Inflammatory macrophage treated with lipopolysaccharide for 4 hours (primary cell): ENCODE data around the gene LHX2.
"Not testable (repeated sequence)": the region's sequence is repeated elsewhere in the genome, so short reads cannot be mapped to it uniquely, and the experiment has no call there.

Source experiments
- DNase-seq: peaks from one replicate; pipeline ENCODE4 v3.0.0-alpha.2; 2020

LHX2 gene

GRCh38 chr9:124011460-124012301, at the start of gene LHX2:
Gene LHX2 (plus strand): TSS chr9:124011768. CDS start chr9:124012349, 581 bp downstream.
- peak; percentile 71 for DNase-seq

- peak; percentile 35 for DNase-seq
Measured at GRCh38 chr9:123964761-123965160, 46.8 kb upstream of the LHX2 start.

- DNase-seq, result peak; percentile 20
Measured at GRCh38 chr9:123965801-123966686, 45.5 kb upstream of the LHX2 start.

- no peak for DNase-seq
Measured at GRCh38 chr9:123967323-123967722, 44.2 kb upstream of the LHX2 start.

GRCh38 chr9:123972618-123973017, 39.0 kb upstream of the LHX2 start:
- no peak for DNase-seq

GRCh38 chr9:123973590-123974223, 37.9 kb upstream of the LHX2 start:
- DNase-seq, result no peak

GRCh38 chr9:123974471-123974870, 37.1 kb upstream of the LHX2 start:
- no peak for DNase-seq

- DNase-seq, result no peak
Measured at GRCh38 chr9:123975871-123976270, 35.7 kb upstream of the LHX2 start.

- not testable (repeated sequence) for DNase-seq
Measured at GRCh38 chr9:123976579-123976978, 35.0 kb upstream of the LHX2 start.

GRCh38 chr9:123978981-123979380, 32.6 kb upstream of the LHX2 start:
- no peak for DNase-seq

GRCh38 chr9:123982535-123982934, 29.0 kb upstream of the LHX2 start:
- DNase-seq, result no peak

- no peak for DNase-seq
Measured at GRCh38 chr9:123983047-123983446, 28.5 kb upstream of the LHX2 start.

- DNase-seq, result no peak
Measured at GRCh38 chr9:123984802-123985201, 26.8 kb upstream of the LHX2 start.

- DNase-seq, result no peak
Measured at GRCh38 chr9:123985869-123986268, 25.7 kb upstream of the LHX2 start.

GRCh38 chr9:123990427-123990826, 21.1 kb upstream of the LHX2 start:
- DNase-seq, result no peak

- not testable (repeated sequence) for DNase-seq
Measured at GRCh38 chr9:123992679-123993078, 18.9 kb upstream of the LHX2 start.

GRCh38 chr9:123996731-123997421, 14.7 kb upstream of the LHX2 start:
- peak; percentile 89 for DNase-seq

GRCh38 chr9:123997665-123998277, 13.8 kb upstream of the LHX2 start:
- peak; percentile 93 for DNase-seq

- no peak for DNase-seq
Measured at GRCh38 chr9:123998278-123998925, 13.2 kb upstream of the LHX2 start.

- no peak for DNase-seq
Measured at GRCh38 chr9:123998970-123999621, 12.5 kb upstream of the LHX2 start.

GRCh38 chr9:123999661-124000060, 11.9 kb upstream of the LHX2 start:
- no peak for DNase-seq
